Neural progenitor cell (in vitro differentiated cells): ENCODE results near the gene CHRNA9. TPM values are rescaled to one million over a fixed set of nuclear protein-coding genes. Genes with fewer than 3 reads are reported as not detected.

Experiments
- DNase-seq: peaks from one replicate; pipeline ENCODE4 v3.0.0-alpha.2; 2016; ENCODE audit warnings: low spot score
- H2AFZ ChIP-seq: fragments of 200-600 bp; sonication (generic); replicated peaks from 2 replicates; pipeline ENCODE4 v1.6.1; 2016; ENCODE audit warnings: antibody characterized with exemption
- H3F3A ChIP-seq: fragments of 200-600 bp; sonication (generic); 2 replicates; pipeline ENCODE4 v1.6.1; 2016; ENCODE audit warnings: antibody characterized with exemption, low read depth
- H3K27ac ChIP-seq: fragments of 200-600 bp; sonication (generic); 2 replicates; pipeline ENCODE4 v1.5.1; 2016; ENCODE audit warnings: mild to moderate bottlenecking
- H3K27me3 ChIP-seq: fragments of 200-600 bp; sonication (generic); 2 replicates; pipeline ENCODE4 v1.6.1; 2016; ENCODE audit warnings: mild to moderate bottlenecking, moderate library complexity
- H3K36me3 ChIP-seq: fragments of 200-600 bp; sonication (generic); 2 replicates; pipeline ENCODE4 v1.5.1; 2016
- H3K4me1 ChIP-seq: fragments of 200-600 bp; sonication (generic); 2 replicates; pipeline ENCODE4 v1.6.1; 2016; ENCODE audit warnings: mixed run types
- H3K4me2 ChIP-seq: fragments of 200-600 bp; sonication (generic); 2 replicates; pipeline ENCODE4 v1.6.1; 2016
- H3K4me3 ChIP-seq: fragments of 200-600 bp; sonication (generic); 2 replicates; pipeline ENCODE4 v1.5.1; 2016
- H3K79me2 ChIP-seq: fragments of 200-600 bp; sonication (generic); 2 replicates; pipeline ENCODE4 v1.6.1; 2016; ENCODE audit warnings: low read depth
- H3K9ac ChIP-seq: fragments of 200-600 bp; sonication (generic); 2 replicates; pipeline ENCODE4 v1.6.1; 2016
- H3K9me3 ChIP-seq: fragments of 200-600 bp; sonication (generic); 2 replicates; pipeline ENCODE4 v1.5.1; 2016; ENCODE audit warnings: low read depth
- H4K20me1 ChIP-seq: fragments of 200-600 bp; sonication (generic); 2 replicates; pipeline ENCODE4 v1.6.1; 2016; ENCODE audit warnings: low read depth
- H3K27ac Mint-ChIP-seq: 3 replicates; pipeline ENCODE4 v1.8.0; 2021; ENCODE audit warnings: mixed read lengths
- H3K27me3 Mint-ChIP-seq: 2 replicates; pipeline ENCODE4 v1.8.0; 2022; ENCODE audit warnings: low read depth, mild to moderate bottlenecking, inconsistent platforms, moderate library complexity, mixed read lengths; ENCODE audit not compliant: insufficient read depth
- H3K36me3 Mint-ChIP-seq: 3 replicates; pipeline ENCODE4 v1.8.0; 2021; ENCODE audit warnings: mixed read lengths
- H3K4me1 Mint-ChIP-seq: 3 replicates; pipeline ENCODE4 v1.8.0; 2021; ENCODE audit warnings: mixed read lengths
- H3K4me3 Mint-ChIP-seq: 3 replicates; pipeline ENCODE4 v1.8.0; 2021; ENCODE audit warnings: mild to moderate bottlenecking, moderate library complexity, mixed read lengths
- H3K9me3 Mint-ChIP-seq: 3 replicates; pipeline ENCODE4 v1.8.0; 2020; ENCODE audit warnings: mixed read lengths
- EZH2 ChIP-seq: fragments of 200-600 bp; sonication (generic); IDR thresholded peaks from 2 replicates; pipeline ENCODE4 v1.6.1; 2017; ENCODE audit warnings: antibody characterized with exemption, mild to moderate bottlenecking, moderate library complexity
- EZH2phosphoT487 ChIP-seq: fragments of 200-600 bp; sonication (generic); IDR thresholded peaks from 2 replicates; pipeline ENCODE4 v1.6.1; 2017; ENCODE audit warnings: antibody characterized with exemption
- total RNA-seq: library from RNA; depleted of rRNA; stranded (reverse); fragments of >200 nt; gene quantifications from 2 replicates; pipeline ENCODE4 v1.2.3, GENCODE V29; 2015; ENCODE audit warnings: low replicate concordance
- TF ChIP-seq, protein P1 (sequence below): fragments of 200-600 bp; sonication (generic); IDR thresholded peaks from 2 replicates; pipeline ENCODE4 v1.5.1; 2017; ENCODE audit warnings: antibody characterized with exemption, mild to moderate bottlenecking

Gene CHRNA9
- total RNA-seq, 1 donor from 2014 or later, result 0.67 TPM

DNA sequence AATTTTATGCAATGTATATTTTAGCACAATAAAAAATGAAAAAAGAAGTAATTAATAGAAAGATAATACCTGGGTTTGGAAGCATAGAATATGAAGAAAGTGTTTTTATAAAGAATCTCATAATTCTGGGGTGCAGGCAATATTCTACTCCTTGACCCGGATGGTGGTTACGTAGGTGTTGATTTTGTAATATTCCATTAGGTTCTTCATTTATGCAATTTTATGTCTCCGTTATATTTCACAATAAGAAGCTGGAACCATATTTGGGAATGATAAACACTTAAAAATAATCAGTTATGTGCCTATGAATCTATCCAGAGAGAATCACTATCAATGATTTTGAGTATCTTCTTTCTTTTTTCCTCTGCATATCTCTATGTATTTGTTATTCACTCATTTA, 38.5 kb downstream of the CHRNA9 start:
- Histone ChIP-seq H3K4me1 (no peaks in the 10 kb centered on the region), H3K9me3 (no peaks in the 10 kb centered on the region), H4K20me1 (no peaks in the 10 kb centered on the region), H3F3A (no peaks in the 10 kb centered on the region), H3K27me3 (no peaks in the 10 kb centered on the region), H3K27ac (no peak overlapping the region), H3K9ac (no peak overlapping the region), H3K4me2 (no peak overlapping the region), H3K36me3 (no peaks in the 10 kb centered on the region), H3K79me2 (no peaks in the 10 kb centered on the region), H3K4me3 (no peak overlapping the region), H2AFZ (no peak overlapping the region)
- Mint-ChIP-seq H3K4me3 (no peak overlapping the region), H3K36me3 (no peaks in the 10 kb centered on the region), H3K9me3 (no peaks in the 10 kb centered on the region), H3K4me1 (peaks cover 4% of the 10 kb centered on the region), H3K27me3 (peaks cover 2% of the 10 kb centered on the region), H3K27ac (no peak overlapping the region)
- DNase-seq, result no peak
- no peak for TF ChIP-seq EZH2phosphoT487

DNA sequence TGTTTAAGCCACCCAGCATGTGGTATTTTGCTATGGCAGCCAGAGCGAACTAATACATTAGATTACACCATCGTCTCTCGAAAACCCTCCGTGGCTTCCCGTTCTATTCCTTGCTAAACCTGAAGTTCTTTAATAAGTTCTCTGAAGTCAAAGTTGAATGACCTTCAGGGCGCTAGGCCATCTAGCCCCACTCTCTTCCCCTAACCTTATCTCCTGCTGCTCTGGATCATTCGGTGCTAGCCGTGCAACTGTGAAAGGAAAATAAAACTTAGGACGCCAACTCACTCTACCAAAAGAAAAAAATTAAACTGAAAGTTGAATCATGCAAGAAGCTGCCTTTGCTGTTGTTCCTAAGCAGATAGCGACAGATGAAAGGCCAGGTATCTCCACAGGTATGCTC, 40.0 kb downstream of the CHRNA9 start:
- H3K9ac ChIP-seq, result no peak overlapping the region
- H3K27me3 Mint-ChIP-seq, result peaks cover 2% of the 10 kb centered on the region
- no peaks in the 10 kb centered on the region for H3F3A ChIP-seq

DNA sequence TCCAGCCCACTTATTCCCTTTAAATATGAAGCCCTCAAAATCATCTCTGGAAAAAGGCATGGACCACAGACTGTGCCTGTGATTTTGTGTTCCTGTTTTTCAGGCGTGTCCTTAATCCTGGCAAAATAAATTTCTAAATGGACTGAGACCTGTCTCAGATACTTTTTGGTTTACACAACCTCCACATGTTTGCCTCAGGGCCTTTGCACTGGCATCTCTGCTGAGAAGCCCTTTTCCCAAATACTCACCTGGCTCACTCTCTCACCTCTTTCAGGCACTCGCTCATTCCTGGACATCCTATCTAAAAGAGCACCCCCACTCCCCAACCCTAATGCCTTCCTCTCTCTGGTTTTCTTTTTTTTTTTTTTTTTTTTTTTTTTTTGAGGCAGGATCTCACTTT, 40.5 kb downstream of the CHRNA9 start:
- H3K9ac ChIP-seq, result no peak overlapping the region
- Mint-ChIP-seq H3K36me3 (no peaks in the 10 kb centered on the region), H3K27ac (no peak overlapping the region), H3K4me1 (peaks cover 4% of the 10 kb centered on the region), H3K9me3 (no peaks in the 10 kb centered on the region), H3K27me3 (peaks cover under 1% of the 10 kb centered on the region), H3K4me3 (no peak overlapping the region)
- no peaks in the 10 kb centered on the region for H3K27me3 ChIP-seq
- H3K79me2 ChIP-seq, result no peaks in the 10 kb centered on the region
- no peaks in the 10 kb centered on the region for H4K20me1 ChIP-seq
- no peak overlapping the region for H2AFZ ChIP-seq
- DNase-seq, result no peak
- H3K9me3 ChIP-seq, result no peaks in the 10 kb centered on the region
- H3K36me3 ChIP-seq, result no peaks in the 10 kb centered on the region
- H3F3A ChIP-seq, result no peaks in the 10 kb centered on the region
- TF ChIP-seq, protein P1, sequence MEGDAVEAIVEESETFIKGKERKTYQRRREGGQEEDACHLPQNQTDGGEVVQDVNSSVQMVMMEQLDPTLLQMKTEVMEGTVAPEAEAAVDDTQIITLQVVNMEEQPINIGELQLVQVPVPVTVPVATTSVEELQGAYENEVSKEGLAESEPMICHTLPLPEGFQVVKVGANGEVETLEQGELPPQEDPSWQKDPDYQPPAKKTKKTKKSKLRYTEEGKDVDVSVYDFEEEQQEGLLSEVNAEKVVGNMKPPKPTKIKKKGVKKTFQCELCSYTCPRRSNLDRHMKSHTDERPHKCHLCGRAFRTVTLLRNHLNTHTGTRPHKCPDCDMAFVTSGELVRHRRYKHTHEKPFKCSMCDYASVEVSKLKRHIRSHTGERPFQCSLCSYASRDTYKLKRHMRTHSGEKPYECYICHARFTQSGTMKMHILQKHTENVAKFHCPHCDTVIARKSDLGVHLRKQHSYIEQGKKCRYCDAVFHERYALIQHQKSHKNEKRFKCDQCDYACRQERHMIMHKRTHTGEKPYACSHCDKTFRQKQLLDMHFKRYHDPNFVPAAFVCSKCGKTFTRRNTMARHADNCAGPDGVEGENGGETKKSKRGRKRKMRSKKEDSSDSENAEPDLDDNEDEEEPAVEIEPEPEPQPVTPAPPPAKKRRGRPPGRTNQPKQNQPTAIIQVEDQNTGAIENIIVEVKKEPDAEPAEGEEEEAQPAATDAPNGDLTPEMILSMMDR, result no peak
- TF ChIP-seq EZH2 (no peak), EZH2phosphoT487 (no peak)
- H3K4me1 ChIP-seq, result no peaks in the 10 kb centered on the region
- no peak overlapping the region for H3K4me2 ChIP-seq
- H3K4me3 ChIP-seq, result no peak overlapping the region
- no peak overlapping the region for H3K27ac ChIP-seq

More for the DNA sequence above, 40.0 kb downstream of the CHRNA9 start:
- no peak for TF ChIP-seq EZH2phosphoT487
- no peak for TF ChIP-seq EZH2
- TF ChIP-seq, protein P1, result no peak
- H3K9me3 Mint-ChIP-seq, result no peaks in the 10 kb centered on the region
- no peak for DNase-seq
- no peak overlapping the region for H3K4me3 Mint-ChIP-seq
- H3K9me3 ChIP-seq, result no peaks in the 10 kb centered on the region
- H3K27ac Mint-ChIP-seq, result no peak overlapping the region
- no peaks in the 10 kb centered on the region for H4K20me1 ChIP-seq
- H3K79me2 ChIP-seq, result no peaks in the 10 kb centered on the region
- peaks cover 4% of the 10 kb centered on the region for H3K4me1 Mint-ChIP-seq
- H3K4me1 ChIP-seq, result no peaks in the 10 kb centered on the region
- H3K4me2 ChIP-seq, result no peak overlapping the region
- no peaks in the 10 kb centered on the region for H3K27me3 ChIP-seq
- H2AFZ ChIP-seq, result no peak overlapping the region
- no peak overlapping the region for H3K4me3 ChIP-seq
- H3K36me3 ChIP-seq, result no peaks in the 10 kb centered on the region
- no peaks in the 10 kb centered on the region for H3K36me3 Mint-ChIP-seq
- H3K27ac ChIP-seq, result no peak overlapping the region

- no peak for DNase-seq
- H2AFZ ChIP-seq, result no peak overlapping the region
- H3K4me3 Mint-ChIP-seq, result no peak overlapping the region
- H3K27me3 ChIP-seq, result no peaks in the 10 kb centered on the region
- H3K9me3 Mint-ChIP-seq, result no peaks in the 10 kb centered on the region
- H3K27me3 Mint-ChIP-seq, result no peaks in the 10 kb centered on the region
- H3K4me1 ChIP-seq, result no peaks in the 10 kb centered on the region
- no peaks in the 10 kb centered on the region for H3F3A ChIP-seq
- no peak overlapping the region for H3K27ac ChIP-seq
- no peak overlapping the region for H3K4me3 ChIP-seq
- TF ChIP-seq, protein P1, result no peak
- TF ChIP-seq EZH2 (no peak), EZH2phosphoT487 (no peak)
- no peaks in the 10 kb centered on the region for H3K36me3 Mint-ChIP-seq
- peaks cover 4% of the 10 kb centered on the region for H3K4me1 Mint-ChIP-seq
- no peak overlapping the region for H3K27ac Mint-ChIP-seq
- no peak overlapping the region for H3K4me2 ChIP-seq
- H3K9ac ChIP-seq, result no peak overlapping the region
- H3K9me3 ChIP-seq, result no peaks in the 10 kb centered on the region
- no peaks in the 10 kb centered on the region for H3K36me3 ChIP-seq
- H3K79me2 ChIP-seq, result no peaks in the 10 kb centered on the region
- no peaks in the 10 kb centered on the region for H4K20me1 ChIP-seq
Measured at GRCh38 chr4:40377512-40378365, 42.6 kb downstream of the CHRNA9 start.
